Measurements from ENCODE around the gene AUTS2. TPM values are rescaled to one million over a fixed set of nuclear protein-coding genes. Genes with fewer than 3 reads are reported as not detected.

AUTS2 gene
- total RNA-seq, 1 donor from 2014 or later: 2.1 TPM

- H3K4me3 Mint-ChIP-seq: no peak overlapping the region
- DNase-seq: no peak
- no peaks in the 10 kb centered on the region for H3K36me3 Mint-ChIP-seq (ENCODE audit: low read depth)
- no peaks in the 10 kb centered on the region for H3K9me3 Mint-ChIP-seq
- H3K4me1 Mint-ChIP-seq: no peaks in the 10 kb centered on the region
- H3K27me3 Mint-ChIP-seq: no peaks in the 10 kb centered on the region
- no peak overlapping the region for H3K27ac Mint-ChIP-seq
- intact Hi-C loops (cut with micrococcal nuclease): no loop called here
These were observed 1108.4 kb downstream of the AUTS2 start for GRCh38 chr7:70706698-70707097.

- H3K4me1 Mint-ChIP-seq: no peaks in the 10 kb centered on the region
- no peaks in the 10 kb centered on the region for H3K36me3 Mint-ChIP-seq (ENCODE audit: low read depth)
- H3K9me3 Mint-ChIP-seq: no peaks in the 10 kb centered on the region
These were observed 1109.6 kb downstream of the AUTS2 start for GRCh38 chr7:70707823-70708243.

GRCh38 chr7:70710011-70710480, 1111.8 kb downstream of the AUTS2 start:
- no peak for DNase-seq
- intact Hi-C loops (cut with micrococcal nuclease): no loop called here
- Mint-ChIP-seq H3K9me3 (peaks cover 3% of the 10 kb centered on the region), H3K27ac (no peak overlapping the region), H3K36me3 (ENCODE audit: low read depth) (no peaks in the 10 kb centered on the region), H3K4me1 (no peaks in the 10 kb centered on the region), H3K27me3 (no peaks in the 10 kb centered on the region), H3K4me3 (no peak overlapping the region)

More at GRCh38 chr7:70707823-70708243, 1109.6 kb downstream of the AUTS2 start:
- H3K27ac Mint-ChIP-seq: no peak overlapping the region
- no peak overlapping the region for H3K4me3 Mint-ChIP-seq
- DNase-seq: no peak
- H3K27me3 Mint-ChIP-seq: no peaks in the 10 kb centered on the region
- intact Hi-C loops (cut with micrococcal nuclease): no loop called here

- Mint-ChIP-seq H3K27me3 (no peaks in the 10 kb centered on the region), H3K4me1 (no peaks in the 10 kb centered on the region), H3K36me3 (ENCODE audit: low read depth) (no peaks in the 10 kb centered on the region), H3K27ac (no peak overlapping the region), H3K4me3 (no peak overlapping the region), H3K9me3 (peaks cover 3% of the 10 kb centered on the region)
- intact Hi-C loops (cut with micrococcal nuclease): no loop called here
- DNase-seq: no peak
These were observed 1112.4 kb downstream of the AUTS2 start for GRCh38 chr7:70710651-70711050.

- Mint-ChIP-seq H3K4me1 (no peaks in the 10 kb centered on the region), H3K36me3 (ENCODE audit: low read depth) (no peaks in the 10 kb centered on the region), H3K27ac (no peak overlapping the region), H3K9me3 (peaks cover 3% of the 10 kb centered on the region), H3K27me3 (no peaks in the 10 kb centered on the region), H3K4me3 (no peak overlapping the region)
- DNase-seq: no peak
- intact Hi-C loops (cut with micrococcal nuclease): no loop called here
These were observed 1113.2 kb downstream of the AUTS2 start for GRCh38 chr7:70711452-70711851.

GRCh38 chr7:70712942-70713341, 1114.7 kb downstream of the AUTS2 start:
- H3K27me3 Mint-ChIP-seq: no peaks in the 10 kb centered on the region
- no peaks in the 10 kb centered on the region for H3K36me3 Mint-ChIP-seq (ENCODE audit: low read depth)
- no peak overlapping the region for H3K27ac Mint-ChIP-seq
- H3K4me3 Mint-ChIP-seq: no peak overlapping the region
- no peaks in the 10 kb centered on the region for H3K4me1 Mint-ChIP-seq
- DNase-seq: no peak
- H3K9me3 Mint-ChIP-seq: peaks cover 3% of the 10 kb centered on the region
- intact Hi-C loops (cut with micrococcal nuclease): no loop called here

GRCh38 chr7:70714506-70715038, 1116.3 kb downstream of the AUTS2 start:
- Mint-ChIP-seq H3K27ac (no peak overlapping the region), H3K36me3 (ENCODE audit: low read depth) (no peaks in the 10 kb centered on the region), H3K9me3 (peaks cover 3% of the 10 kb centered on the region), H3K4me3 (no peak overlapping the region), H3K27me3 (no peaks in the 10 kb centered on the region), H3K4me1 (no peaks in the 10 kb centered on the region)
- intact Hi-C loops (cut with micrococcal nuclease): no loop called here
- no peak for DNase-seq

- Mint-ChIP-seq H3K9me3 (peaks cover 3% of the 10 kb centered on the region), H3K36me3 (ENCODE audit: low read depth) (no peaks in the 10 kb centered on the region), H3K4me3 (no peak overlapping the region), H3K27ac (no peak overlapping the region), H3K27me3 (peaks cover 3% of the 10 kb centered on the region), H3K4me1 (peaks cover 2% of the 10 kb centered on the region)
- intact Hi-C loops (cut with micrococcal nuclease): no loop called here
- DNase-seq: no peak
These were observed 1119.5 kb downstream of the AUTS2 start for GRCh38 chr7:70717553-70718329.

- no peak for DNase-seq
- intact Hi-C loops (cut with micrococcal nuclease): no loop called here
- Mint-ChIP-seq H3K9me3 (no peaks in the 10 kb centered on the region), H3K27ac (no peak overlapping the region), H3K4me1 (peaks cover 2% of the 10 kb centered on the region), H3K27me3 (peaks cover 3% of the 10 kb centered on the region), H3K36me3 (ENCODE audit: low read depth) (no peaks in the 10 kb centered on the region), H3K4me3 (no peak overlapping the region)
These were observed 1120.8 kb downstream of the AUTS2 start for GRCh38 chr7:70719125-70719524.

GRCh38 chr7:70720191-70720873, 1122.1 kb downstream of the AUTS2 start:
- Mint-ChIP-seq H3K4me1 (peaks cover 2% of the 10 kb centered on the region), H3K9me3 (no peaks in the 10 kb centered on the region), H3K27me3 (peaks cover 3% of the 10 kb centered on the region), H3K4me3 (no peak overlapping the region), H3K36me3 (ENCODE audit: low read depth) (no peaks in the 10 kb centered on the region), H3K27ac (no peak overlapping the region)
- no peak for DNase-seq
- intact Hi-C loops (cut with micrococcal nuclease): no loop called here

- Mint-ChIP-seq H3K36me3 (ENCODE audit: low read depth) (no peaks in the 10 kb centered on the region), H3K27me3 (peaks cover 3% of the 10 kb centered on the region), H3K4me3 (no peak overlapping the region), H3K9me3 (no peaks in the 10 kb centered on the region), H3K4me1 (peaks cover 2% of the 10 kb centered on the region), H3K27ac (no peak overlapping the region)
- DNase-seq: no peak
- intact Hi-C loops (cut with micrococcal nuclease): no loop called here
These were observed 1123.2 kb downstream of the AUTS2 start for GRCh38 chr7:70721500-70721899.

GRCh38 chr7:70723339-70723738, 1125.1 kb downstream of the AUTS2 start:
- H3K27ac Mint-ChIP-seq: no peak overlapping the region
- H3K9me3 Mint-ChIP-seq: no peaks in the 10 kb centered on the region
- peaks cover 3% of the 10 kb centered on the region for H3K27me3 Mint-ChIP-seq
- no peak for DNase-seq
- H3K4me1 Mint-ChIP-seq: peaks cover 2% of the 10 kb centered on the region
- H3K4me3 Mint-ChIP-seq: no peak overlapping the region
- no peaks in the 10 kb centered on the region for H3K36me3 Mint-ChIP-seq (ENCODE audit: low read depth)
- intact Hi-C loops (cut with micrococcal nuclease): no loop called here

GRCh38 chr7:70725448-70725847, 1127.2 kb downstream of the AUTS2 start:
- intact Hi-C loops (cut with micrococcal nuclease): no loop called here
- H3K4me1 Mint-ChIP-seq: no peaks in the 10 kb centered on the region

GRCh38 chr7:70726294-70726693, 1128.0 kb downstream of the AUTS2 start:
- no peaks in the 10 kb centered on the region for H3K36me3 Mint-ChIP-seq (ENCODE audit: low read depth)
- no peaks in the 10 kb centered on the region for H3K27me3 Mint-ChIP-seq
- no peak for DNase-seq
- no peaks in the 10 kb centered on the region for H3K9me3 Mint-ChIP-seq
- H3K4me3 Mint-ChIP-seq: no peak overlapping the region
- no peak overlapping the region for H3K27ac Mint-ChIP-seq
- no peaks in the 10 kb centered on the region for H3K4me1 Mint-ChIP-seq
- intact Hi-C loops (cut with micrococcal nuclease): no loop called here

More at GRCh38 chr7:70725448-70725847, 1127.2 kb downstream of the AUTS2 start:
- DNase-seq: no peak
- Mint-ChIP-seq H3K9me3 (no peaks in the 10 kb centered on the region), H3K27ac (no peak overlapping the region), H3K4me3 (no peak overlapping the region), H3K36me3 (ENCODE audit: low read depth) (no peaks in the 10 kb centered on the region), H3K27me3 (no peaks in the 10 kb centered on the region)

Measured in activated CD4-positive, alpha-beta T cell treated with anti-CD3 and anti-CD28 coated beads, Interleukin-2, amount 10 ng/mL, durations not matched to agents 24 days and 14 days (primary cell).